Hippocampal formation (tissue), 2 donors: ENCODE data around the gene MCHR1.
"Not testable (repeated sequence)": the region's sequence is repeated elsewhere in the genome, so short reads cannot be mapped to it uniquely, and the experiment has no call there.

Experiments
- DNase-seq, 2 donors: peaks; one replicate each; lab custom pipeline; 2025; lab: John Stamatoyannopoulos, UW

MCHR1 gene

GRCh38 chr22:40690370-40690769 is 11.1 kb downstream of the MCHR1 start:
- no peak for DNase-seq

GRCh38 chr22:40691532-40691931 is 12.2 kb downstream of the MCHR1 start:
- DNase-seq = no peak

- no peak for DNase-seq
Measured at GRCh38 chr22:40694411-40694810, 15.1 kb downstream of the MCHR1 start.

- DNase-seq = no peak
Measured at GRCh38 chr22:40701274-40701673, 22.0 kb downstream of the MCHR1 start.

- no peak for DNase-seq
Measured at GRCh38 chr22:40703174-40703573, 23.9 kb downstream of the MCHR1 start.

DNA sequence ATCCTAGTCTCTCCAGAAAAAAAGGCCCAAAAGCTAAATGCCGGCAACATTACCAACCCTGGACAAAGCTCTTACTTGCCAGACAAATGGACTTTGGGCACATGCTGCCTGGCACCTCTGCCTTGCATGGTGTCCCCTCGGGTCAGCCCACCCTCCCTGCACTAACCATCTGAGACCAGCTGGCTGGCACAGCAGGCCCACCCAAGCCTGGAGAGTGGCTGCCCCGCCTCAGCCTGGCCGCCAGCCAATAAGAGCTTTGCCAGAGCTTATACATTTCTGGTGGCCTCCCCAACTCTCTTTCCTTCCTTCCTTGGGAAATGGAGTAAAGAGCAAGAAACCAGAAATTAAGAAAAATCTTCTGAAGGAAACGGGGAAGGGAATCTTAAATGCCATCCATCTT is 24.5 kb downstream of the MCHR1 start:
- no peak for DNase-seq

DNA sequence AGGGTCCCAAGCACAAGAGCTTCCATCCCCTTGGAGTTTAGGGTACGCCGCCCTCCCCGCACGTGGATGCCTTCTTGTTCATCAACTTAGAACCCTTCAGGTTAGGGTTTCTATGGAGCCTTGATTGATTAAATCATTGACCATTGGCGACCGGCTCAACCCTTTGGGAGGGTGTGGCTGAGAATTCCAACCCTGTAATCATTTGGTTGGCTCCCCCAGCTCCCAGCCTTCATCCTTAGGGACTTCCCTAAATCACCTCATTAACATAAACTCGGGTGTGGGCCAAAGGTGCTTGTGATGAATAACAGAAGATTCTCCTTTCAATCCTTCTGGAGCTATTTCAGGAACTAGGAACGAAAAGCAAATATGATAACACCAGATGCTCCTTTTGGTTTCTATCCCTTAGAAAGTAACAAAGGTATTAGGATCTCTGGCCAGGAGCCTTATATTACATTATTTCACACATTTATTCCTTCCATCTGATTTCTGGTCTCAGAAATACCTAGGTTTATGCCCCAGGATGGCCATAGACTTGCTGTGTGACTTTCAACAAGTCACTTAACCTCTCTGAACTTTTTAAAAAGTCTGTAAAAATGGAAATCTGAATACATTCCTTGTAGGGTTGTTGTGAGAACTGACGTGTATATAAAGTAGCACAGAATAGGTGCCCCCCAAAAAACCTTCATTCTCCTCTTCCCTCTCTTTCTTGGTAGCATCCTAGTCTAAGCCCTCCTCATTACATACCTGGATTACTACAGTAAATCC is 26.8 kb downstream of the MCHR1 start:
- DNase-seq = no peak

GRCh38 chr22:40707154-40707553 is 27.9 kb downstream of the MCHR1 start:
- DNase-seq = no peak

DNA sequence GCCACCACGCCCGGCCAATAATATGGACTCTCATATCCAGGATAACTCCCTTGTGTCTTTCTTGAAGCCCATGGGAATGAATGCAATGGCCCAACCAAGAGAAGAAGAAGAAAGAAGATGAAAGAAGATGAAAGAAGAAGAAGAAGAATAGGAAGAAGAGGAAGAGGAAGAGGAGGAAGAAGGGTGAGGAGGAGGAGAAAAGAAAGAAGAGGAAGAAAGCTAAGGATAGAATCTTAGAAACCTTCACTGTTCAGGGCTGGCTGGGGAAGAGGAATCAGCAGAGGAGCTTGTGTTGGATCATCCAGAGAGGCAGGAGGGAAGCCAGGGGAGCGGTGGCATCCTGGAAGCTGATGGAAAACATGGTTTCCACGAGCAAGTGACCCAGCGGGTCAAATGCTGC is 28.9 kb downstream of the MCHR1 start:
- no peak for DNase-seq

DNA sequence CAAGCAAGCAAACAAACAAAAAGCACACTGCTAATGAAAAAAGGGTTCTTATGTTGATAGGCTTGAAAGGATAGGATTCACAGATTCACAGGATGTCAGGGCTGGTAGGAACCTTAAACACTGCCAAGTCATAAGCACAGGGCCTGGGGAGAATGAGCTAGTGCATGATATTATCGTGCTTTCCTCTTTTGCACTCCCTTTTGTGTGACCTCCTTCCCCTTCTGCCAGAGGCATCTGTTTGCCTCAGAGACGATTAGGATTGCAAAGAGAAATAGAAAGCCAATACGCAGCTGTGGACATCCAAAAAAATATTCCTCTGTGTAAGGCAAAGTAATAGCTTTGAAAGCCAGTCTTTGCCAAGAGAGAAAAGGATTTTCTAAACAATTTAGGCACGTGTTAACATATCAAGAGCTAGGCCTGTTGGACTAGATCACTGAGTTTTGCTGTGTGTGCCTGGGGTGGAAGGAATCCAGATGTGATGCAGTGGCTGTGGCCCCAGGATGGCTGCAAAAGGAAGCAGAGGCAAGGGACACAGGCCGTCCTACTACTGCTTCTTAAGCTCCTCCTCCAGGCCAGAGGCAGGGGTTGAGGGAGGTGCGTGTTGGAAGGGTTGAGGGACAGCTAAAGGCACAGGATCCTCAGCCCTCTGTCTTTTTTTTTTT is 30.6 kb downstream of the MCHR1 start:
- no peak for DNase-seq

DNA sequence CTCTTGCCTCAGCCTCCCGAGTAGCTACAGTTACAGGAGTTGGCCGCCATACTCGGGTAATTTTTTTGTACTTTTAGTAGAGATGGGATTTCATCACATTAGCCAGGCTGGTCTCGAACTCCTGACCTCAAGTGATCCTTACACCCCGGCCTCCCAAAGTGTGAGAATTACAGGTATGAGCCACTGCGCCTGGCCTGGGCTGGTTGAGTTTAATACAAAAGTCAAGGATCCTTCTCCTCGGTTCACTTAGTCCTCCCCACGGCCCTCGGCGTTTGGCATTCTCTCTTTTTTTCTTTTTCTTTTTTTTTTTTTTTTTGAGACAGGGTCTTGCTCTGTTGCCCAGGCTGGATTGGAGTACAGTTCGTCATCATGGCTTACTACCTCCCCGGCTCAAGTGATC is 33.0 kb downstream of the MCHR1 start:
- no peak for DNase-seq

DNA sequence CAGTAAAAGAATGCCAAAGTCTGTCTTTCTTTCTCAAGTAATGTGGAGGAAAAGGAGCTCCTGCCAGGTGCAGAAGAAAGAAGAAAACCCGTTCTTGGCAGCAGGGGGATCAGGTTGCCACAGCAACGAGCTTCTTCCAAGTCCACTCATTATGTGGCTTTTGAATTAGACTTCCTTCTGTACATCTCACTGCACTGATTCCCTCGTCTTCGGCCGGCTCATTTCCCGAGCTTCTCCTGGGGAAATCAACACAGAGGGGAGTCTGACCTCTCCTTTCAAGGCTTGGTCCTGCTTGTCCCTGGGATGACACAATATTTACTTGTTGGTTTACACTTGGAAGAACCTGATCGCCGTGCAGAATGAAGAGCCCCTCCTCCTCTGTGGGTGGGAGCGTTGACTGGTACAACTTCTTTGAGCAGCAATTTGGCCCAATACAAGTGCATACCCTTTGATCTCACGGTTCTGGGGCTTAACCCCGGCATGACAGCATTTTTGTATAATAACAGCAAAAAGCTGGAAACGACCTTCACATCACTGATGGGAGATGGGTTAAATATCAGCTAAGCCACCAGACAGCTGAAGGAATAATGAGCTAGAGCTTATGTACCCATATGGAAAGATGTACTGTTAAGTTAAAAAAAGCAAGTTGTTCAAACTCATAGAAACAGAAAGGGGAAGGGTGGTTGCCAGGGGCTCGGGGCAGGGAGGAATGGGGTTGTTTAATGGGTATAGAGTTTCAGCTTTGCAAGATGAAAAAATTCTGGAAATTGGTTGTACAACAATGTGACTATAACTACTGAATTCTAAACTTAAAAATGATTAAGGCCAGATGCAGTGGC is 35.4 kb downstream of the MCHR1 start:
- DNase-seq = peak; percentile 28 to 31

DNA sequence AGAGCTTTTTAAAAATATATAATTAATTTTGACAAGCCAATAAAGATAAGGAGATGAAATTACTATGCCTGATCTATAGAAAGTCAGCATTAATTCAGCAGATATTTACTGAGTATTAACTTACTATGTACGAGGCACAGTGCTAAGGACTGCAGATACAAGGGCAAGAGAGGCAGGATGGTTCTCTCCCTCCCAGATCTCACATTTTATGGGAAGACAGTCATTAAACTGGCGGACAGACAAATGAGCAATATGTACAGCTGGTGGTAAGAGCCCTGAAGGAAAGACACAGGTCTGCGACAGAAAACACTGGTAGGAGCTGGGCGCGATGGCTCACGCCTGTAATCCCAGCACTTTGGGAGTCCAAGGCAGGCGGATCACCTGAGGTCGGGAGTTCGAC is 36.8 kb downstream of the MCHR1 start:
- DNase-seq = no peak

GRCh38 chr22:40717657-40718056 is 38.4 kb downstream of the MCHR1 start:
- not testable (repeated sequence) for DNase-seq

DNA sequence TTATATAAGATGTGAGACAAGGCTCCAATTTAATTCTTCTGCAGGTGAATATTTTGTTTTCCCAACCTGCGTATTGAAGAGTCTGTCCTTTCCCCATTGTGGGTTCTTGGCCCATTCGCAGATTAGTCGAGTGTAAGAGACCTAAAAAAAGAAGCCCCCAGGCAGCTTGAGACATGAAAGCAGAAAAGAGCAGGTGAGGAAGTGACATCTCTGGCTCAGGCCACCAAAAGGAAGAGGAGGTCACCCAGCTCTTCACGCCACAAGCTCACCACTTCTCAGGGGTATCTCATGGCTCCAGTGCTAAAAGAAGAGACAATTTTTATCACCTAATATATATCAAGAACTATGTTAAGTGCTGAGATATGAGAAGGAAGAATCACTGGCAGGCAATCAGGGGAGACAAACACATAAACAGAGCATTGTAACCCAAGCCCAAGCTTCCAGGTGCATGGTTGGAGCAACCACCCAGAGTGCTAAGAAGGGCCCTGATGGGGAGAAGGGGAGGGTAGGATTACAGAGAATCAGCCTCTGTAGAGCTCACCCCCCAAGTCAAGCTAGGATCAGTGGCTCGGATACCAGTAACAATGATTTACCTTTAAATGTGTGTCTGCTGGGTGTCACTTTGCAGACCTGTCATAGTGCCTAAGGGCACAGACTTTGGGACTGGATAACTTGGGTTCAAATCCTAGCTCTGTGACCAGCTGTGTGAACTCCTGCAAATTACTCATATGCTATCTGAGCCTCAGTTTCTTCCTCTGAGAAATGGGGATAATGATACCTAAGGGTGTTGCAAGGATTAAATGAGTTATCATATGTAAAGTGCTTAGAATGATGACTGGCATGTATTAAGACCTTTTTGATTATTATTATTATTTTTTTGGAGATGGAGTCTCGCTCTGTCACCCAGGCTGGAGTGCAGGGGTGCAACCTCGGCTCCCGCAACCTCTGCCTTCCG is 39.2 kb downstream of the MCHR1 start:
- DNase-seq = no peak

GRCh38 chr22:40719599-40719998 is 40.3 kb downstream of the MCHR1 start:
- DNase-seq = no peak

GRCh38 chr22:40720156-40720537 is 40.9 kb downstream of the MCHR1 start:
- DNase-seq = not testable (repeated sequence)

GRCh38 chr22:40720538-40721256 is 41.4 kb downstream of the MCHR1 start:
- DNase-seq = no peak

- no peak for DNase-seq
Measured at GRCh38 chr22:40721266-40721665, 42.0 kb downstream of the MCHR1 start.

DNA sequence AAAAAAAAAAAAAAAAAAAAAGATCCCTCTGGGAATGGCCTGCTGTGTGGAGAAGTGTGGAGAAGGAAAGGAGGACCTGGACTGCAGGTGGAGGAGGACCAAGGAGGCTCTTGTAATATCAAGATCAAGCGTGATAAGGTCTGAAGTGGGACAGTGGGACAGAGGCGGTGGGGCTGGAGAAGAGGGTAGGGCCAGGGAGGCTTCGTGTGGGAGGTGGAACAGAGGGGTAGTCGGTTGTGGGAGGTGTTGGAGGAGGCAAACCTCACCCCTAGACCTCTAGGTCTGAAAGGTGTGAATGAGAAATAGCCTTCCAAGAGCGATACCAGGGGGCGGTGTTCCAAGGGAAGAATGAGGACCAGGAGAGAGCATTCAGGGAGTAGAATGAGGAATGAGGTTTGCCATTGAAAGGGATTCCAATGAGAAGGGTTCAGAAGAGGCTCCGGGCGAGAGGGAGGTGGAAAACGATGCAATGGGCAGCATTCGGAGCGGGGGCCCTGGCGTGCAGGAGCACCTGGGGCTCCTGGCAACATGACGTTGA is 44.2 kb downstream of the MCHR1 start:
- DNase-seq = no peak

- no peak for DNase-seq
Measured at GRCh38 chr22:40726514-40726913, 47.2 kb downstream of the MCHR1 start.
